HG02610 (cell line): ENCODE data around the gene C2orf69.
A peak's percentile ranks its signal among the peaks of the same experiment; 100 is the strongest.

Experiments
- ATAC-seq: cut with Tn5 transposase; IDR thresholded peaks from one replicate; pipeline ENCODE4 v1.9.1; 2021; ENCODE audit warnings: mild to moderate bottlenecking, moderate library complexity; ENCODE audit not compliant: unreplicated experiment

C2orf69 gene

DNA sequence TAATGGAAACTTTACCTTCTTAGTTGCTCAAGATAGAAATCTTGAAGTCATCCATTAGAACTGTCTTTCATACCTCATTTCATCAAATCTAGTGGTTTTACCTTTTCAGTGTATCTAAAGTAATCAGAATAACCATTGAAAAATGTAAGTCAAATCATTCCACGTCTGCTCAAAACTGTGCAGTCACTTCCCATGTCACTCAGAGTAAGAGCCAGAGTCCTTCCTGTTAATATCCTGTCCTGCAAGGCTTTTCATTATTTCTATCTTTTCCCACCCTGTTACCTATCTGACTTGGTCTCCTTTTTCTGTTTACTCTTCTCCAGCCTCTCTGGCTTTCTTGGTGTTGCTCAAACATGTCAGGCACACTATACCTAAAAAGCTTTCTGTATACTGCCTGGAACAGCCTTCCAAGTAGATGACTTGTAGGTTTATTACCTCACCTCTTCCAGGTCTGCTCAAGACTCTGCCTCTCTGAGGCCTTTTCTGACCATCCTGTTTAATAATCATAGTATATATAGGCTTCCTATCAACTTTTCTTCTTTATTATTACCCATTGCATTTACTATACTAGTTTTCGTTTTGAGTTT lies 3.4 kb downstream of the C2orf69 start:
- ATAC-seq = no peak

DNA sequence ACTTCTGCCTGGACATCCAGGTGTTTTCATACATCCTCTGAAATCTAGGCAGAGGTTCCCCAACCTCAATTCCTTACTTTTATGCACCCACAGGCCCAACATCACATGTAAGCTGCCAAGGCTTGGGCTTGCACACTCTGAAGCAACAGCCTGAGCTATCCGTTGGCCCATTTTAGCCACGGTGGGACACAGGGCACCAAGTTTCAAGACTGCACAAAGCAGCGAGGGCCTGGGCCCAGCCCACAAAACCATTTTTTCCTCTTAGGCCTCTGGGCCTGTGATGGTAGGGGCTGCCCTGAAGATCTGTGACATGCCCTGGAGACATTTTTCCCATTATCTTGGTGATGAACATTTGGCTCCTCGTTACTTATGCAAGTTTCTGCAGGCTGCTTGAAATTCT lies 5.9 kb downstream of the C2orf69 start:
- ATAC-seq = no peak

DNA sequence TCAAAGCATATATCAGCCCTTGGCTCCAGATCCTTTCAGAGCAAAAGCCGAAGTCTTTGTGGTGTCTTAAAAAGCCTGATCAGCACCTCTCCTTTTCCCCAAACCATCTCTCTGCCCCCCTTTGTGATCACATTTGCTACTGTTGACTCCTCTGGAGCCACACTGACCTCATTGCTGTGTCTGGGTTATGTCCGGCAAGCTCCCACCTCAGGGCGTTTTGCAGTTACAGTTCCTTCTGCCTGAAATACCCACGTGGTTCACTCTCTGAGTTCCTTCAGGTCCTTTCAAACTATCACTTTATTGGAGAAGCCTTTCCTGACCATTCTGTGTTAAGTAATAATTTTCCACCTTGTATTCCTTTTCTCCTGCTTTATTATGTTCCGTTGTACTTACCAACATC lies 11.8 kb downstream of the C2orf69 start:
- ATAC-seq = no peak

DNA sequence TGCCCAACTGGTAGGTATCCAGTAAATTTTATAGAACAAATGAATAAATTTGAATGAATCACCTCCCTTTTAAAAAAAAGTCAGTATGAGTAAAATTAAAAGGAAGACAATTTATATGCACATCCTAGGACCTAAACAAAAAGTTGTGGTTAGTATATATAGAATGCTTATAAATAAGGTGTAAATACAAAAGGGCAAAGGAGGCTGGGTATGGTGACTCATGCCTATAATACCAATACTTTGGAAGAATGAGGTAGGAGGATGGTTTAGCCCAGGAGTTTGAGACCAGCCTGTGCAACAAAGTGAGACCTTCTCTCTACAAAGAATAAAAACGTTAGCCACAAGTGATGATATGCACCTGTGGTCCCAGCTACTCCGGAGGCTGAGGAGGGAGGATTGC lies 12.8 kb downstream of the C2orf69 start:
- ATAC-seq = no peak

DNA sequence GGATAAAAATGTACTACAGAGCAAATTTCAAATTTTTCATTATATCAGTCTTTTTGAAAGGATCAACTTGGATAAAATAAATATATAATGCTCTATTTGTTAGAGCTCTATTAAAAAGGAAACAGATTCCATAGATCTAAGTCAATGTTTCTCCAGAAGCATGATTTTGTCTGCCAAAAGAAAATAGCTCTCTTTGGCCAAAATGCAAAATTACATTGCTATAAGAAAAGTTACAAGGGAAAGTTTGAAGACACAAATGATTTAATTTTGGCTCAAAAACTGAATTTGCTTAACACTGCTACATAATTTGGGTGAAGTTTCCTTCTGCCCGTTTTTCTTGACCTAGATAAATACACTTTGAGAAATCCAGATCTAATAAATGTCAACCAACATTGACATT lies 15.7 kb downstream of the C2orf69 start:
- ATAC-seq = no peak

DNA sequence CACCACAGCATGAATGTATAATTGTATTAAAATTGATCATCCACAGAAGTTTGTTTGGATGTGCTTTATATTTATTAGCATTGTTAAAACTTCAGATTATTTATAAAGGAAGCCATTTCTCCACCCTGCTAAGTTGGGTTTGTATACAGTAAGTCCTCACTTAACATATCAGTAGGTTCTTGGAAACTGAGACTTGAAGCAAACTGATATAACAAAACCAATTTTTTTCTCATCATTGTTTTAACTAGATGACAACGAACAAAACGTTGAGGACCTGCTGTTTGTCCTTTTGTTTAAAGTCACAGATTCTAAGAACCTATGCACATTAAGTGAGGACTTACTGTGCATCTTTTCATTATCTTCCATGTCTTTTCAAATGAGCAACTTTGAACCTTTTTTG lies 17.1 kb downstream of the C2orf69 start:
- no peak for ATAC-seq

DNA sequence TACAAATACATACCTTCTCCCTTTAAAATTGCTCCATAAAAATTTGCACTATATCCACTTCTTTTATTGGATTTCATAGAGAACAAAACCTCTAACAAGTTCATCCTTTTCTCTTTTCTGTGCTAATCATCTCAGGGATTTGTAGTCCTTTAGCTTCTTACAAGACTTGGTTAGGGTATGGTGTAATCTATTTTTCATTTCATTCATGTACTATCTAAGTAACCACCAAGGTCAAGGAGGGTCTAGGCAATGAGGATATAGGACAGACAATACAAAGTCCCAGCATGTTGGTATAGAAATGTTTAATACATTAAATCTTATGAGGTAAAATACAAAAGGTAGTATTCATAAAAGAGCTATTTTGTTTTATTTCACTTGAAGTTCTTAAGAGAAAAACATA lies 17.5 kb downstream of the C2orf69 start:
- no peak for ATAC-seq

DNA sequence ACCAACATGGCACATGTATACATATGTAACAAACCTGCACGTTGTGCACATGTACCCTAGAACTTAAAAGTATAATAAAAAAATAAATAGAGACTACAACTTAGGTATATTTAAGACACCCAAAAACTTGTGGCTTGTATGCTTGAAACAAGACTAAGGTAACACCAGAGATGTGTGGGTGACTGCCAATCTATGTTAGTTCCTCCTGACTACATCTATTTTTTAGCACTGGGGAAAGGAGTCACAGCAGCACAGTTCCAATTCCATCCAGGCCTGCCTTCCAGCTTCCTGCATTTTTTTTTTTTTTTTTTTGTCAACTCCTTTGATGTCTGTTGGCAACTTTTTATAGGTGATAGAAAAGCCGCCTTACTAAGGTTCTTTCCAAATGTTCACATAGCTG lies 18.2 kb downstream of the C2orf69 start:
- no peak for ATAC-seq

DNA sequence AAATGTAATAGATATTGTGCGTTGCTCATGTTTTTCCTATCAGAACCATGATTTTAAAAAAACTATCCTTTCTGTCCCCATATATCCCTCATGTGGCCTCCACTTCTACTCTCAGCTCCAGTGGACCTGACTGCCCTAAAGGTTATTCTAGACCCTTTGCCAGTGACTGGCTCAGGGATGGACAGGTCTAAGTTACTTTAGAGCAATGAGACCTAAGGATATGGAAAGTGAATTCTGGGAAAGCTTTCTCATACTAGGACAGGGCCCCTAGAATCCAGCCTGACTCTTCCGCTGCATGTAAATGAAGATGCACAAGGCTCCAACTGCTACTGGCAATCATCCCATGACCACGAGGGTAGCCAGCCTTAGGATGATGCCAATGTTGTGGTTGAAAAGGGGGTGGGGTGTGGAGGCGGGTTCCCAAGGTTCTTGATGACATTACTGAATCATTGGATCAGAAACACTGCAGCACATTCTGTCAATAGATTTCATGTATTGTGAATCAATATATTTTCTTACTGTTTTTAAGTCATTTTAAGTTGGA lies 21.3 kb downstream of the C2orf69 start:
- ATAC-seq = no peak

DNA sequence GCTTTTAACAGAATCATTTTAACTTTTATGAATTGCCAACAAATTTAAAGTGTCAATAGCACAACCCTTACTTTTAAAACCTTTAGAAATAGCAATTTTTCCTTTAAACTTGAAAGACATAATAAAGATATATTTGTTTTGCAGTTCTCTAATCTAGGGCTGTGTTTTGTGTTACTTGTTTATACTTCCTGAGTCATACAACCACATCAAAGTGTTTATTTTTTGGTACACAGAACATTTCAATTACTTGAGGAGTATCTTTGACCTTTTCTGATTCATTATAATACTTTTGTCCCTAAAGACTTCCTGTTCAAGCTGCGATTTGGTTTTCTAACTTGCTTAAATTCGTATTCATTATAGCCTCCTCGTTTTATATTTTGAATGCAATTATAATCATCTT lies 22.4 kb downstream of the C2orf69 start:
- no peak for ATAC-seq

DNA sequence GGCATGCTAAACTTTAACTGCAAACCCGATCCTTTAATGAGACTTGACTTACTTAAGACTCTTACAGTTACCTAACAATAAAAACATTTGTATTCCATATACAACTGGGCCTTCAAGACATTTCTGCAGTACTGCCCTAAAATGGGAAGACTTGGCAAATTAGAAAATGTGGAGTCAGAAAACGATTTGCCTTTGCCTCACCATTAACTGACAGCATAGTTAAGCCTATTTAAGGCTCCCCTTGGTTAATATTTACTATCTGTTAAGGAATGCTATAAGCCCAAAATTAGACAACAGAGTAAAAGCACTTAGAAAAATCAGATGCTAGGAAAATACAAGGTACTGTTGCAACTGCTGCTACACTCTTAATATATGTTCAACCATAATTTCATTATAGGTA lies 25.5 kb downstream of the C2orf69 start:
- no peak for ATAC-seq

DNA sequence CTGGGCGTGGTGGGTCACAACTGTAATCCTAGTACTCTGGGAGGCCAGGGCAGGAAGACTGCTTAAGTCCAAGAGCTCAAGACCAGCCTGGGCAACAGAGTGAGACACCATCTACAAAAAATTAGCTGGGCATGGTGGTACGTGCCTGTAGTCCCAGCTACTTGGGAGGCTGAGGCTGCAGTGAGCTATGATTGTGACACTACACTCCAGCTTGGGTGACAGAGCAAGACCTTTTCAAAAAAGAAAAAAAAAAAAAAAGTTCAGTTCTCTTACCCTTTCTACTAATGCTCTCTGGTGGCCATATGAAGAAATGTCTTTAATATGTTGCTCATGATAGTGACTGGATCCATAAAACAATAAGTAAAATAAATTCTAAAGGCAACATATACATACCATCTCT lies 29.3 kb downstream of the C2orf69 start:
- ATAC-seq = peak; percentile 46

DNA sequence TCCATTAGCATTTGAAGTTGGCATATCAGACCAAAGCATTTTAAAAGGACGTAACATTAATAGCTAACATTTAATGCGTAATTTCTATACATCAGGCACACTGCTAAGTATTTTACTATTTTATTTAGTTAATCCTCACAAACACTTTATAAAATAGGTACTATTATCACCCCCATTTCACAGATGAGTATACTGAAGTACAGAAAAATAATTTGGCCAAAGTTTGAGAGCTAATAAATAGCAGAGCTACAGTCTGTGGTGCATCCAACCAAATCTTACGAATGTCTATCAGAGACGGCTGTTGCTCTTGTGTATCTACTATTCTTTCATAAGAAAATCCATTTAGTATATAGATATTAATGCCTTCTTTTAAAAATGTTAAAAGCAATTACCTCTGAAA lies 32.3 kb downstream of the C2orf69 start:
- ATAC-seq = no peak

DNA sequence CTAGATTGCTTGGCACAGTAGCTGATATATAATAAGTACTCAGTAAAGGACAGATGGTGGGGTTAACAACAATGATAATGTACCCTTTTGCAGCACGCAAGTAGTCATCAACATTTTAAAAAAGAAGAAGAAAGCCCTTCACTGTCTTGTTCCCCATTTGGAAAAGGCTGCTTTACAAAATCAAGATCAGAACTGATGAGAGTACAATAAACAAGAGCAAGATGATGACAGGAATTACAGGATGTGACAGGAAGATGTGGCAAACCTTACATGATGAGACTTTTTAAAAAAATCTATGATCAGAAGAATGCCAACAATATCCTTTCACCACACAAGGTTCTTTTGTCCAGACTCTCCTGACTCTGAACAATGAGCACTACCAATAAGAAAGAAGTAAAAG lies 35.1 kb downstream of the C2orf69 start:
- ATAC-seq = no peak

DNA sequence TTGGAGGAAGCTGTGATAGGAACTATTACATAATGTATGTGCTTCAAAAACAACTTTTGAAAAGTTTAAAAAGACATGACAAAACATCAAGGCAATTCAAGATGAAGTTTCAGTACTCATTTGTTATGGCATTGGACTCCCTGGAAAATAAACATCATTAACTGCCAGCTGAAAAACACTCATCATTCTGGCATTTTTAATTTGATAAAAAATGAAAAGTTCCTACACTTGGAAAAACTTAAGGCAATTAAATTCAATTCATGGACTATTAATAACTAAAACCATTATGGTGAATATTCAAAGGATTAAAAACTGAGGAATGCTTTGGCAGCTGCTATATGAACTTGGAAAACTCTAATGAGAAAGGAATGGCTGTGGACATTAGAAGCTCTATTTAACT lies 35.7 kb downstream of the C2orf69 start:
- no peak for ATAC-seq

DNA sequence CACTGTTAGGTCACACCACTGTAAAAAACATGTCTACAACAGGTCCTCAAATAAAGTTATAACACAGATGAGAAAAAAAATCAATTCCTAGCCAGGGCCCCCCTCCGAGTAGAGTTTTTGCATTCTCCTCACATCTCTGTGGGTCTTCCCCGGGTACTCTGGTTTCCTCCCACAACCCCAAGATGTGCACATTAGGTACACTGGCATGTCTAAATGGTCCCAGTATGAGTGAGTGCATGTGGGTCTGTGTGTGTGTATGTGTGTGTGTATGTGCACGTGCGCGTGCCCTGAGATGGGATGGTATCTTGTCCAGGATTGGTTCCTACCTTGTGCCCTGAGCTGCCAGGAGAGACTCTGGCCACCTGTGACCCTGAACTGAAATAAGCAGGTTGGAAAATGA lies 39.3 kb downstream of the C2orf69 start:
- ATAC-seq = no peak

DNA sequence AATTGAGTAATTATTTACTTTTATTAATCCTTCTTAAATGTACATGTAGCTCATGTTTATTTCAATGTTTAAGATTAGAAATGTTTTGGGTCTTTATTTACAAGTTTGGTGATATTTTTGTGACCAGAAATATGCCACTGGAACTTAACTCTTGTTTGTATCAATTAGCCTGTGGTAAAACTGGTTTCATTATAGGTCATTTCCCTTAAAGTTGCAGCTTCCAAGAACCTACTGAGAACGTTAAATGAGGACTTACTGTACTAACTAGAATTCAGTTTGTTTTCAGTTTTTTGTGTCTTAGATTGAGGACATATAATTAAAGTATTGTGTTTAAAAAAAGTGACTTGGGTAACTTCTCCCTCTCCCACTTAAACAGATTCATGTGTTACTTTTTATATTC lies 39.9 kb downstream of the C2orf69 start:
- no peak for ATAC-seq

DNA sequence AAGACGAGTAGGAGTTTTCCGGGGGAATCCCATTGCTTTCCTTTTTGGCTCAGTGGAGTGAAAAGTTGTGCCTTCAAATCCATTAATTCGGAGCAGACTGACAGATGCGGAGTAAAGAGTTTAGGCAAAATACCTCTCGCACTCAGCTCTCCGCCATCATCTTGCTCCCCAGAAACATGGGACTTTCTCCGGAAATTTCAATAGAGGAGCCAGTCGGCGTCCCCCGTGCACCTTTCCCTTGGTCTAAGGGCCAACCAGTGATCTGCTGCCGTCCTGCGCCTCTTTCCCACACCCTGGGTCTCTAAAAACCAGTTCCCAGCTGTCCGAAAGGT lies 43.9 kb downstream of the C2orf69 start:
- ATAC-seq = peak; percentile 65

DNA sequence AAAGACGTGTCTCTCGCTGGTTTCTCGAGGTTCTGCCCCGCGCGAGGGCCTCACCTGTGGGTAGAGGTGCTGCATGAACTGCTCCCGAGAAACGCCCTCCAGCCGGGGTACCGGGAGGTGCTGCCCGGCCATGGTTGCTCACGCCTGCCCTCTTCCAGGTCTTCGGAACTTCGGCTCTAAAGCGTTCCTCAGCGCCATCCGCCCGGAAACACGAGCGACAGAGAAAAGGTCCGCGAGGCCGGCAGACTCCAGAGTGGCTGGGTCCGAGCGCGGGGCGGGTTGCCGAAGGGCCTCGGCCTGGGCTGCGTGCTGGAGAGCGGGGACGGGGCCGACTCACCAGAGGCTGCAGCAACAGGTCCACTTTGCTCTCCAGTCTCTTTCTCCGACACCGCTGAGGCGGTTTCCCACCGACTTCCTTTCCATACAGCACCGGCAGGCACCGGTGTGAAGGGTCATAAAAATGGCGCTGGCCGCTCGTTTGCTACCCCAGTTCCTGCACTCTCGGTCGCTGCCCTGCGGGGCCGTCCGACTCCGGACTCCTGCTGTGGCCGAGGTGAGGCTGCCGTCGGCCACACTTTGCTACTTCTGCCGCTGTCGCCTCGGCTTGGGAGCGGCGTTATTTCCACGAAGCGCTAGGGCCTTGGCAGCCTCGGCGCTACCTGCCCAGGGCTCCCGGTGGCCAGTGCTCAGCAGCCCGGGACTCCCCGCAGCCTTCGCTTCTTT lies 44.4 kb downstream of the C2orf69 start, which contains the start of the genes MAIP1 and TYW5:
TSS of gene MAIP1 (plus strand) at position 244 of the 723 bp plus-strand sequence. CDS start at position 461, 217 bp downstream.
TSS of gene TYW5 (minus strand) at position 153 of the 723 bp plus-strand sequence. CDS start at position 132, 21 bp downstream.
- ATAC-seq = peak; percentile 85

DNA sequence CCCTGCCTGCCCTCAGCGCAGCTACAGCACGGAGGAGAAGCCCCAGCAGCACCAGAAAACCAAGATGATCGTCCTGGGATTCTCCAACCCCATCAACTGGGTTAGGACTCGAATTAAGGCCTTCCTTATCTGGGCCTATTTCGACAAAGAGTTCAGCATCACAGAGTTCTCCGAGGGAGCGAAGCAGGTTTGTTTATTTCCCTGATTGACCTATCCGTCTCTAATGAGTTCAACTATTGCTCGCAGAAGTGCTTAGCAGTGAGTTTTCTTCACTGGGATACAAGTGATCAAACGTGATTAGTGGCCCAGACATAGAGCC lies 44.9 kb downstream of the C2orf69 start:
- ATAC-seq = no peak

DNA sequence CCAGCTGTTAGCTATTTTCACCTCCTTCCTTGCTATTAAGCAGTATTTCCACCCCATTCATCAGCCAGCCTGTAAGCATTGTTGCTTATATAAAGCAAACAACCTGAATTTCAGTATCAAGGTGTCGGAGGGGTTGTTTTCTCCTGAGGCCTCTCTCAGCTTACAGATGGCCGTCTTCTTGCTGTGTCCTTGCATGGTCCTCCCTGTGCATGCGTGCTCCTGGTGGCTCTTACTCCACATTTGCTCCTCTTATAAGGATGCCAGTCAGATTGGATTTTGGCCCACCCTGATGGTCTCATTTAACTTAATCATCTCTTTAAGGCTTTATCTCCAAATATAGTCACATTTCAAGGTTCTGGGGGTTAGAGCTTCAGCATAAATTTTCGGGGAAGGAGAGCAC lies 46.9 kb downstream of the C2orf69 start:
- ATAC-seq = no peak

DNA sequence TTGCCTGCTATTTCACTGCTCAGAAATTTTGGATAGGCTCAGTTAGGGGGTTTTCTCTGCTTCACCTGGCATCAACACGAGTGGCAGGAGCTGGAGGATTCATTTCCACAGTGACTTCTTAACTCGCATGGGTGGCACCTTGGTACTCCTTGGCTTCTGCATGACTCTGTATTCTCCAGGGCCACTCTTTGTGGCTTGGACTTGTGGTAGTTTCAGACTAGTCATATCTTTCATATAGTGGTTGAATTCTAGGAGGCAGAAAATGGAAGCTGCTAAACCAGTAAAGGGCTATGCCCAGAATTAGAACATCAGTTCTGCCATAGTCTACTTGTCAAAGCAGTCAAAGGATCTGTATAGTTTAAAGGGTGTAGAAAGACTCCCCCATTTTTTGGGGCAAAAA lies 51.1 kb downstream of the C2orf69 start:
- ATAC-seq = peak; percentile 85

DNA sequence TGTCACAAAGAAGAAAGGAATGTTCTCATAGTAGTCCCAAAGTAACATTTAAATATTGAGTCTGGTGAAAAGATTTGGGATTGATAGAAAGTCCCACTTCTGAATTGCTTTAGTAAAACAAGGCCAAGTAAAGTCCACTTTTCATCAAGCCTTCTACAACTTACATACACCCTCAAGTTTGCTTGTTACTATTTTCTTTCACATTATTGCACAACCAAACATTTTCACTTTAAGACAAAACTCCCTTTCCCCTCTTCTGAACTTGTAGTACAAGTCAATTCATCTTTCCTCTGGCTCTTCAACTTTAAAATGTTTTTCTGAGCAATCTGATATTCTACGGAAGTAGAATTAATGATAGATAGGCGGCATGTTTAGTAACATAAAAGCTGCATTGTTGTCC lies 55.3 kb downstream of the C2orf69 start:
- ATAC-seq = no peak
